Measurements from ENCODE around the gene PAPPA.

PAPPA gene

DNA sequence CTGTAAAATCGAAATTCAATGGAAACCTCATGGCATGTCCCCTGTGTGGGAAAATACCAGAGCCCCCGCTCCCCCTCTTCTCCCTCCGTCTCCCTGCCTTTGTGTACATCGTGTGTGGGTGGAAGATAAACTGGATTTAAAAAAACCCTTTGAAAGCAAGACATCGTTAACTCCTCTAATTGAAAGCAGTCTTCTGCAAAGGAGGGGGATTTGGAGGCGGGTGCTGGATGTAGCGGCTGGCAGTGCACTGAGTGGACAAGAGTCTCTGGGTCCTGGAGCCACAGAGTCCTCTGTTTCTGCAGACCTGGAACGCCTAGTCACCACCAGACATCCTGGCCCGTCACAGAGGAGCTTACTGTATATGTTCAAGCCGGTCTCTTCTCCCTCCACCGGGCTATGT, 169.4 kb downstream of the PAPPA start:
- no peak for DNase-seq

DNA sequence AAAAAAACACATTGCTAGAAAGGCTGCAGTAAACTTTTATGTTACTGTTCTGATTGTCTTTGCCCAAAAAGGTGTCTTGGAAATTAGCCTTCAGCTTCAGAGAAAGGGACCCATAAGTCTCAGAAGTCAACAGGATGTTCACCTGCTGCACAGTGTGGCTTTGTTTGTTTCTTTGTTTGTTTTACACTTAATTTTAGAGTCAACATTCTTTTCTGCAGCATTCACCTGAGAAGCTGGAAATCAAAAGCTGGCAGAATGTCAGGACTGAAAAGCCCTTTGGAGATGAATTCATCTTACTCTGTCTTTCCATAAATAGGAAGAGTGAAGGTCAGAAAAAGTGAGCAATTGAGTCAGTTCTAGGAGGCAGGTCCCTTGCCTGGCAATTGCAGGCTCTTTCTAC, 170.0 kb downstream of the PAPPA start:
- DNase-seq = no peak

DNA sequence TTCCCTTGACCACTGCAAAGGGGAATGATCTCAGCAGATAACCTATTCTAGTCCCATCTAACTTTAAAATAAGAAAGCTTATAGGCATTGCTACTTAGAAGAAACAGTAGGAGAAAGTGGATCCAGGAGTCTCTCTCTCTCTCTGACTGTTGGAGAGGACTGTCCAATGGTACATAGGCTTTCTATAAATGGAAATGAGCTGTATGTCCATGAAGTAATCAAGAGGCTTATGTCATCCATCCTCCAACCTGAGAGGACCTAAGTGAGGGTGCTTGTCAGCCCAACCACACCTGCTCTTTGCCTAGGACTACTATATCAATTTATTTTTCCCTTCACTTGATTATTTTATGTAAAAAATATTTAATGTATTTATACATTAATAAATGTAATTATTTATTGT, 172.3 kb downstream of the PAPPA start:
- no peak for DNase-seq

DNA sequence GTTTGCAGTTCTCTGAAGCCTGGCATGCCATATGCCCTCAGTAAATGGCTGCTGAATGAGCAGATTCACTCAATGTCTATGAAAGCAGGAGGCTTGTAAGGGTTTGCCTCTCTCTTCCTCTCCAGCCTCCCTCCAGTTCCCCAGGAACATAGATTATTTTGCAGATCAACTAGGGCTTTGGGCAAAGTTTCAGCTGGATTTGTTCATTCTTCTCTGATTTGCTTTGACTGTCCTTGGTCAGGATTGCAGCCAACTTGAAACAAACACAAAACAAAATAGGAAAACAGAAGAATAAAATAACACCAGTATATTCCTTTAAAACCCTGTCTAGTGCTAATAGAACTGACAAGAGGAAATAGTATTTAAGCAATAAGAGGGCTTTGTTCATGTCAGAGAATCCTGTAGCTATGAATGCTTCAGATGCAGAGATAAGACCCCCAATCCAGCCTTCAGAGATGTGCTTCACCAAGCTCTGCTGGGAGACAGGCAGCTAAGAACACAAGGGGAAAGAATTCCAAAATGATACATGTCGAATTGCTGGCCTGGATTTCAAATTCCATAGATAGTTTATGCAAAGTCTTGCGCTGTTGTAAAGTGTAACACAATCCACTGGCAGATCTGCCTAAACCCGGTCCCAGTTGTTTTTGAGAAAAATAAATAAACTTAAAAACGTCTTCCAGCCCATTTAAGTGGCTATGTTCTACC, 174.3 kb downstream of the PAPPA start:
- no peak for DNase-seq

DNA sequence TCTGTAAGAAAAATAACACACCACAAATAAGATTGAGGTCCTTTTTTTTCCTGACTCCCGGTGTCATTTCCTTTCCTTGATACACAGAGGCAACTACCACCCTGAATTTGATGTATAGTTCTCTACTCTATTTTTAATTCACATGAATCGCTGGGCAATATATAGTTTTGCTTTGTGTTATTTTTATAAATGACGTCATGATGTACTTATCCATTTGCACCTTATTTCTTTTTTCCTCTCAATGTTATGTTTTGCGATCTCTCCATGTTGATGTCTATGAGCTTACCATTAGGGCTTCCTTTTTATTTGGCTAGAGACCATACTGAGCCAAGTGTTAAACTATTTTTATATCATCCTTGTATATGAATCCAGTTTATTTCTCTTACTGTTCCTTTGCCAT, 175.9 kb downstream of the PAPPA start:
- DNase-seq = no peak

DNA sequence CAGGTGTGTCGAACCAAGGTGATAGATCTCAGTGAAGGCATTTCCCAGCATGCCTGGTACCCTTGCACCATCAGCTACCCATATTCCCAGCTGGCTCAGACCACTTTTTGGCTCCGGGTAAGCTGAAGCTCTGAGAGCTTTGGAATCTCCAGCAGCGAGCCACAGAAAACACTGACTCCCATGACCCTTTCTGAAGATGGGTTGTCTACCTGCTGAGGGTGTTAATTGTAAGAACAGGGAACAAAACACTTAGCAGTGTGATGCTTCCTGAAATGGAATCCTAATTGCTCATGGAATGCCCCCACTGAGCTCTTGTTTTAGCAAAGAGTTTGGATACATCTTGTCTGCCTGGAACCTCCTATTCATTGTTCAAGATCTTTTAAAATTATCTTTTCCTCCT, 177.7 kb downstream of the PAPPA start:
- DNase-seq = no peak

DNA sequence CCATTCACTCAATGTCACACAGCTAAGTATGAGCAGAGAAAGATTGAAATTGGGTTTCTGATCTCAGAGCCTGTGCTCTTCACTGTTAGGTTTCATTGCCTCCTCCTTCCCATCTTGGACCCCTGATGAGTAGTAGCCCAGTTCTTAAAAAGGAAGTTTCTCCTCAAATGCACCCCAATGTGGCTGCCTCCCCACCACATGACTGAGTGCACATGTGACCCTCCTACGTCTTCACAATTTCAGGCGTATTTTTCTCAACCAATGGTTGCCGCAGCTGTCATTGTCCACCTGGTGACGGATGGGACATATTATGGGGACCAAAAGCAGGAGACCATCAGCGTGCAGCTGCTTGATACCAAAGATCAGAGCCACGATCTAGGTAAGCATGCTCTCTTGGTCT, 178.5 kb downstream of the PAPPA start:
- DNase-seq = no peak

DNA sequence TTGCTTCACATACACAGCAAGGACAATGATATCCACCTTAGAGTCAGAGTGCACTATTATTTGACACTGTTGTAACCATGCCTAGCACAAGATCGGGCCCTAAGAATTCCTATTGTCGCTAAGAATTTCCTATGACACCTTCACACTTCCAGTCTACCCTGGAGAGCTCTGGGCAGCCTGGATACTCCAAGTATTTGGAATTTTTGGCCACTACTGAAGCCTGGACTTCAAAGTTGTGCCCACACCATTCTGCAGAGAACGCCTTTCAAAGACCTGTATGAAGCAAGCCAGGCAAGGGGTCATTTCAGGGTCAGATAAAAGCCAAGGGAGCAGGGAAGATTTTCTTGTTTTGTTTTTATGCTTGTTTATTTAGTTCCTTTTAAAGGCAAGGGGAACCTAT, 179.7 kb downstream of the PAPPA start:
- DNase-seq = no peak

DNA sequence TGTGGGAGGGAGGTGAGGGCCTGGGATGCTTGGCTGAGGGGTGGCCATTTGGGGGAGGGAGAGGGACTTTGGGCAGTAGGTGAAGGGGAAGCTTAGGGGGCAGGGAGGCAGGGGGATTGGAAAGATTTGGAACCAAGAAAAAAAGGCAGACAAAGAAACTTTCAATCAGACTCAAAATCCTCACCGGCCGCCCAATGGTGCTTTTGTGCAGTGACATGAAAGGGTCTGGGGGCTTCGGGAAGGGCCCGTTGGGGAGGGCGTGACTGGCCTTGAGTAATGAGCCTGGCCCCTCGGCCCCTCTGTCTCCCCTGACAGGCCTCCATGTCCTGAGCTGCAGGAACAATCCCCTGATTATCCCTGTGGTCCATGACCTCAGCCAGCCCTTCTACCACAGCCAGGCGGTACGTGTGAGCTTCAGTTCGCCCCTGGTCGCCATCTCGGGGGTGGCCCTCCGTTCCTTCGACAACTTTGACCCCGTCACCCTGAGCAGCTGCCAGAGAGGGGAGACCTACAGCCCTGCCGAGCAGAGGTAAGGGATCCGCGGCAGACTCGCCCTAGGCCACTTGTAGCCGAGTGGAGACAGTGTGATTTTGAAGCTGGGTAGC, 181.1 kb downstream of the PAPPA start:
- DNase-seq = no peak

DNA sequence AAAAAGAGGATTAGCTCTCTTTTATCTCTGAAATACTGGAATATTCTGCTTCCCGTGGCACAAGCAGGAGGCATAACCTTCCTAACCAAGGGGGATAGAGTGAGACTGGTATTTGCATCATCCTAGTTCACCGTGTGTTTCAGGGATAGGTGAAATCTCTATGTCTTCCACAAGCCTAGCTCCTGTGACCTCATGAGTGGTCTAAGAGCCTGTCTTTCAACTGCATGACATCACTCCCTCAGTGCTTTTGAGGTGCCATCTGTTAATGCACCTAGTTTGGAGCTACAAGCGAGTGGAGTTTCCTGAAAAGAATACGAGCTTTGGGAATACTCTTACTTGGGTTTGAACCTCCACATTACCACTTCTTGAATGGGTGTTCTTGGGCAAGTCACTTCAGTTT, 181.8 kb downstream of the PAPPA start:
- no peak for DNase-seq

DNA sequence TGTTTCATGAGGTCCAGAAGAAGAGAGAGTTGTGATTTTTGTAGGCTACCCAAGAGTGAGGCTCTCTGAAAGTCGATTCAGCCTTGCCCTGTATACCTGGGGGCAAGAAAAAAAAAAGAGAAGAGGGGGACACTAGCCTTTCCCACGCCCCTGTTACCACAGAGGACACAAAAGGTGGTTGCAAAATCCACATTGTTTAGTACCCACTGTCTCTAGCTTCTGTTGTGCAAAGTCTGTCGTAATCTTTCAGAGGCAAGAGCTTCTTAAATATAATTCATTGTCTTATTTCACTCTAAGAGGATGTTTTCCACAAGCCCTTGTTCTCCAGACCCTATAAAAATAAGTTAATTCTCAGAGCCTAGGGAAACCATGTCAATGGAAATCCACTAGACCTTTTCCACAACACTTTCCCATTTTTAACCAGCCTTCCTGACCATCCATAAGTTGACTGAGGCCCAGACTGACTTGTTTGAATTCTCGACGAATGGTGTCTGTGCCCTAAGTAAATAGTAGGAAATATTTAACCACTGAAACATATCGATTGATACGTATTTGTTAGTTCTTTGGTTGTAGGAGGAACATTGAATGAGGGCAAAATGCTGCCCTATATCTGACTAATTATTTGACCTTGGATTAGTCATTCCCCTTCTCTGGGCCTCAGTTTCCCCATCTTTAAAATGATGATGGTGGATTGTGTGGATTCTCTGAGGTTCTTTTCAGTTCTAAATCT, 182.7 kb downstream of the PAPPA start:
- DNase-seq = no peak

DNA sequence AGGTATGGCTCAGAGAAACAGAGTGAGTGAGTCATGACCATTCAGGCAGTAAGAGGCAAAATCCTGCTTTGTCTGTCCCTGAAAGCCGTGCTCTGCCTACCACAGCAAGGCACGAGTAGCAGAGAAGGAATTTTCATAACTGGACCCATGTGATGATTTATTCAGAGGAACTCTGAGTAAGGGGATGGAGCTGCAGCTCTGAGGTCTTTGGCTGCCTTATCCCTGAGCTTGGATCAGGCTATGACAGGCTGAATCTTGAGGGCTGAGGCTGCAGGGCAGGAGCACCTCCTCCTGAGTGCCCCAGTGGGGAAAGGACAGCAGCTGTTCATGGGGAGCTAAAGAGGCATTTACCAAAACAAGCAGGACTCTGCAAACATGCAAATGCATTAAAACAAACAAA, 183.4 kb downstream of the PAPPA start:
- DNase-seq = no peak

DNA sequence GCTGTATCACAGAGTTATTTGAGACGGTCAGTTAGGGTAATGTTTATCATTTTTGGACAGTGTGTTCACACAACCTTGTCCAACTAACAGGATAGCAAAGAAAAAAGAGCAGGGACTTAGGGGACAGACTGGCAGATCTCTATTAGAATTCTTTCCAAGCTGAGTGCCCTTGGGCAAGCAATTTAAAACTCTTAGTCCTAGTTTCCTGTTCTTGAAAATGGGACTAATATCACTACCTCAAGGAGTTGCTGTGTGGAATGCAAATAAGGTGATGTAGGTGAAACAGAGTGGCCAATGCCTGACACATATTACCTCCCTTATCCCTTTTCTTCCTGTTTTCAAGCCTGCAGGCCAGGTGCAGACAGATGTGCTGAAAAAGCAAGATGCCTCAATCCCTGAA, 186.7 kb downstream of the PAPPA start:
- no peak for DNase-seq

DNA sequence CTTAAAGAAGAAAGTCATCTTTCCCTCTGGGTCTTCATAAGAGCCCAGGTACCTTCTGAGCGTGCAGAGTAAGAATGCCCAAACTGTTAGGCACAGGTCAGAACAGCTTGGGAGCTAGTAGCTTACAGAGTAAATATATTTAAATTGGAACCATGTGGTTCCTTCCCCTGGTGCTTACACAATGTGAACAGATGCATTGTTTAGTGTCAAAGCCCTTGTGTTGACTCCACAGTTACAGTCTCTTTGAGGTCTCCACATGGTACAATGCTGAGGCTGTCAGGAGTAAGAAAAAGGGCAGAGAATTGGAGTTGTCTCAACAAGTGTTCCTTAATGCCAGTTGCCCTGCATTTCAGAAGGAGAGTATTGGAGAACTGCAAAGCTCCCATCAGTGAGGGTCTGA, 188.5 kb downstream of the PAPPA start:
- no peak for DNase-seq

DNA sequence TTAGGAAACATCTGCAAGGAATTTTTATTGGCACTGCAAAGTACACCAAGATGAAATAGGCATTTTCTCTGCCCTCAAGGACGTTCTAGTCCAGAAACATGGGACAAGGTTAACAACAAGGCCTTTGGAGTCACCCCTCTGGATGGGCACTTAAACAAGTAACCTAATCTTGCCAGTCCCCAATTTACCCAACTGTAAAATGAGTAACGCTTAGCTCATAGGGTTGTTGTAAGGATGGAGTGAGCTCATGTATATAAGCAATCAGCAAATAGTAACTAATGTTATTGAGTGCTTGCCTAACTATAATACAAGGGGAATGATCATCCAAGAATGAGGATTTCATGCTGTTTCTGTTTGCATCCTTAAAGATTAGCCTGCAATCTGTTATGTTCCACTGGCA, 189.3 kb downstream of the PAPPA start:
- DNase-seq = no peak

DNA sequence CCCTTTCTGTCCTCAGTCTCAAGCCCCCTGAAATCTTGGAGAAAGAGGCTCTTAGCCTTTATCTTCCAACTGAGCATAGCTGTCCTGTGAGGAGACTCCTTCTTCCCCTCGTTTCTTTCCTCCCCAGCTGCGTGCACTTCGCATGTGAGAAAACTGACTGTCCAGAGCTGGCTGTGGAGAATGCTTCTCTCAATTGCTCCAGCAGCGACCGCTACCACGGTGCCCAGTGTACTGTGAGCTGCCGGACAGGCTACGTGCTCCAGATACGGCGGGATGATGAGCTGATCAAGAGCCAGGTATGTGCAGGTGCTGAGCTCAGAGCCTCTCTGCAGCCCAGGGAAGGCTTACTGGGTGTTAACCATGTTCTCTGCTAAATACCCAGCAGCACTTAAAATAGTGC, 190.8 kb downstream of the PAPPA start:
- no peak for DNase-seq

DNA sequence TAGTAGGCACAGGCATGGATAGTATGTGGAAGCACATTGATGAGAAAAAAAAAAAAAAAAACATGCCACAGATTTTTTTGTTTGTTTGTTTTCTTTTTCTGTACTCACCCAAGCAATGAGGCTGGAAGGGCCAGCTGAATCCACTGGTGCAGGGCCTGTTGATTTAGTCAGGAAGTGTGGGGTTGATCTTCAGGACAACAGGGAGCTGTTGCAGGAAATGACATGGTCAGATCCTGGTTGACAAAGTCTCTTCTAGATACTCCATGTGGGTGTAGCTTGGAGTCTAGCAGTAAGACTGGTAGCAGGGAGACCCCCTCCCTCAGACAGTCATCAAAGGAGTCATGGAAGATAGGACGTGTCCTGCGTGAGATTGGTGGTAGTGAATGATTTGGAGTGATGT, 191.8 kb downstream of the PAPPA start:
- no peak for DNase-seq

DNA sequence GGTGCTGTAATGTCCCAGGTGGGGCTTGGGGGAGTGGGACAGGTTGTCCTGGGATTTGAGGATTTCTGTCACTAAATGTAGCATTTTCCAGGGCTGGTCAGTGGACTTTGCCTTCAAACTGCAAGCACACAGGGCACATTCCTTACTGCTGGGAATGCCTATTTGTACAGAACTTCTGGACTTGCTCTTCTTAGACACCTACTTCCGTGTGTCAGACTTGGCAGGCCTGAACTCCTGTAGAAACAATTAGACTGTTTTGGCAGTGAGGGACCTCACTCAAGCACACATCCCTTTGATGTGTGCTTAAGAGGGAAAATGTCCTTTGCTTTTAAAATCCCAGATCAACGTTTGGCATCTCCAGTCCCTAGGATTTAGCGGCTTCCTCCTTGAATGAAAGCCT, 192.2 kb downstream of the PAPPA start:
- no peak for DNase-seq

DNA sequence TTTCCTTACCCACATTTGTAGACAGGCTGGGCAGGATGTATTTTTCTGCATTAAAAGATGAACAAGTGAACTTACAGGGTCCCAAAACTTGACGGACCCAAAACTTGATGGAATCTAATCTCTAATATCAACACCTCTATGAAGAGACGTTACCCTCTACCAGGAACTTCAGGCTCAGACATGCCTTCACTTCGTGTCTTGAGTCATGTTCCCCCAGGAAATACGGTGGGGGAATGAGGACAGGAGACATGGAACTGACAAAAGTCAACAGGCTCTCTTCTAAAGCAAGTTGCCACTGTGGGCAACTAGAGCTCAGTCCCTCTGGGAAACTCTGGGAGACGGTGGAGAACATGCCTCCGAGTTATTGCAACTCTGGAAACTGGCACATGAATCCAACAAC, 196.1 kb downstream of the PAPPA start:
- no peak for DNase-seq

DNA sequence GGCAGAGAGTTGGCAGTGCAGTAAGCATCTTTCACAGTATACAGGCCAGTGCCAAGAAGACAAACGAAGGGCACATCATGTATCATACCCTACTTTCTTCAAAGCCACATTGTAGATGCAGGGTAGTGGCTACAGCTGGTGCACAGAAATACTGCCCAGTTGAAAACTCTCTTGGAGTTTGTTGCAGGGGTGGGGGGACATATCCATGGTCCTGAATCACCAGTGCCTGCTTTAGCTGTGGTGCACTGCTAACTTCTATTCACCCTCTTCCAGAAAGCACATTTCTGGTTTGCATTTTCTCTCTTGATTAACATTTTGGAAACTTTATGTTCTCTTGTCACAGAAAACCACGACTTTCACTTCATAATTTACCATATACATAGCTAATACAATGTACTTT, 196.6 kb downstream of the PAPPA start:
- no peak for DNase-seq

DNA sequence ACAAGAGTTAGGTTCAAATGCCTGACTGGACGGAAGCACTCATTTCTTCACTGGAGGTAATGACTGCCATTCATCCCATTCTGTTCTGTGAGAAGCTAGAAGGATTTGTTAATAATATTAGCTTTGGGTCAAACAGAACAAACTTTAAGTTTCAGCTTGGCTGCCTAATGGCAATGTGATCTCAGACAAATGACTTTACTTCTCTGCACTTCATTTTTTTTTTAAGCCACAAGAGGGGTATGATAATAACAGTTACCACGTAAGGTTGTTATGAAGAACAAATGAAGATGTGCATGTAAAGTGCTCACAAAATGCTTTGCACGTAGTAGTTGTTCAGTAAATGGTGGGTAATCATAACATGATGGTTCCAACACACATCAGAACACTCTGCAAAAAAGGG, 199.4 kb downstream of the PAPPA start:
- DNase-seq = no peak

DNA sequence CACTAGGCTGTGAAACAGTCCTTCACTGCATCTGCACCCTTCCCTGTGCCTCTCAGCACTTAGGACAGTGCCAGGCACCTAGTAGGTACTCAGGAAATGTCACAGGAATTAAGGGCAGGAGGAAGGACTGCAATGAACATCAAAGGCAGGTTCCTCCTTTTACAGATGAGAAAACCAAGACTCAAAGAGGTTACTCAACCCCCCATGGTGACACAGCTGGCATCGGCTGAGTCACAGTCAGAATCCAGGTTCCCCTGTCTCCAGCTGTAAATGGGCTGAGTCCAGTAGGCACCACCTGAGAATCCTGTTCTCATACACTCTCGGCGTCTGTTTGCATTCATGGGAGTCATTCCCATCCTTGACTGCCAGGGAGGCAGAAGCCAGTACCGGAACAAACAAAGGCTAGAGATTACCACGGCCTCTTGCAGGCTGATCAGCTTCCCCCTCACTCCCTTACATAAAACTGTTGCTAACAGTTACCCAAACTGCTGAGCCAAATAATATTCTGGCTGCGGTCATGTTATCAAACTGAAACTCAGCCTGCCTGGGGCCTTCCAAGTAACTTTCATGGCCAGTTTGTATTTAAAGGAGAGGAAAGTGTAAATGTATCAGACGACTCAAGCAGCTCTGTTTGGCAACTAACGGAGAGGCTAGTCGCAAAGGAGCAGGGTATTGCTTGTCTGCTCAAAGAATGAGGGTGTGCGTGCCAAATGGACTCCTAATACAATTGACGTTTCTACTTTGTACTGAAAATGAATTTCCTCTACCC, 201.7 kb downstream of the PAPPA start:
- no peak for DNase-seq

DNA sequence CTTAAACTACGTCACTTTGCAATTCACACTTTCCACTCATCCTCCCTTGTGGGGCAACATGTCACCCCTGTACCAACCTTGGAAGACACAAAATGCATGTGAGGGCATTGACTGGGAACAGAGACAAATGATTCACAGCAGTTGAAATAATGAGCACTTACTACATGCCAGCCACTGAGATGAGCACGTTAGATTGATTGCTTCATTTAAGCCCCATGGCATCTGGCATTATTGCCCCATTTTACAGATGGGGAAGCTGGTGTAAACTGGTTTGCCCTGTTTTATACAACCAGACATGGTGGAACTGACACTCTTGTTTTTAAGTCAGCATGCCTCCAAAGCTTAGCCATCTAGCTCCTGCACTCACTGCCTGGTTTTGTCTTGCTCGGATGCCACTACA, 204.7 kb downstream of the PAPPA start:
- DNase-seq = no peak

DNA sequence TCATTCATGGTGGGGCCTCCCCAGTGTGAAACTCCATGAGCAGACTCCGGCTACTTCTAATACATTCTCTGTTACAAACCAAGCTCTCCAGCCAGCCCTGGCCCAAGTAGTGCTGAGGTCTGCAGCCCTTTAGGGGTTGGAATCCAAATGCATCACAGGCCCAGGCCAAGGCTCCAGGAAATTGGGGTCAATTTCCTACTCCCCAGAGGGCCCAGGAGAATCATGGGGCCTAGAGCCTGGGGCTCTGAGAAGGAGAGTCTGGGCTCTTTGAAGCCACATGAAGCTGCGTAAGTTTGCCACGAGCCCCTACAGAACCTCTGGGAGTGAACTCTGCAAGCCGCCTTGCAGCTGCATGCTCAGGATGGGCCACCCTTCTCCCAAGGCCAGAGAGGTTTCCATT, 206.4 kb downstream of the PAPPA start:
- DNase-seq = no peak

Data from activated gamma-delta T cell treated with Interleukin-2 at 50 U/mL for 16 hours (primary cell).